Pancreas (tissue), 10 donors: Measurements from ENCODE around the gene RERE. TPM values are rescaled to one million over a fixed set of nuclear protein-coding genes. Genes with fewer than 3 reads are reported as not detected.
"Not testable (repeated sequence)": the region's sequence is repeated elsewhere in the genome, so short reads cannot be mapped to it uniquely, and the experiment has no call there.

Experiments
- ATAC-seq, 4 donors: fragments of 200-7000 bp; cut with Tn5 transposase; one replicate each; pipeline versions ENCODE4 v1.8.0 to v1.9.1; 2020; ENCODE audit warnings: mild to moderate bottlenecking in 4 of 4, moderate library complexity in 4 of 4
- DNase-seq, 6 donors: peaks; one replicate each; pipeline ENCODE4 v3.0.0-alpha.2; 2020
- FAIRE-seq: peaks from 2 replicates; lab custom pipeline; 2012; peaks lifted over from hg19 to GRCh38; lab: Jason Lieb, UNC
- H3K27ac ChIP-seq, 4 donors: fragments of 200-600 bp; sonication (generic); 1 replicate in 3 of 4; 2 replicates in 1 of 4; pipeline versions ENCODE4 v1.5.0 to v1.8.0; 2020
- H3K27me3 ChIP-seq, 4 donors: fragments of 200-600 bp; one replicate each; pipeline ENCODE4 v1.8.0; 2021
- H3K36me3 ChIP-seq, 3 donors: fragments of 200-600 bp; sonication (generic) in 1 of 3; one replicate each; pipeline versions ENCODE4 v1.5.0 to v1.8.0; 2020 to 2021
- H3K4me1 ChIP-seq, 3 donors: fragments of 200-600 bp; one replicate each; pipeline ENCODE4 v1.8.0; 2021
- H3K4me3 ChIP-seq, 4 donors: fragments of 200-600 bp; sonication (generic) in 2 of 4; one replicate each; pipeline versions ENCODE4 v1.5.0 to v1.8.0; 2020 to 2021
- H3K9me3 ChIP-seq, 4 donors: fragments of 200-600 bp; one replicate each; pipeline ENCODE4 v1.8.0; 2021
- WGBS, 2 donors: extraction: QIAGEN DNeasy Blood & Tissue Kit; methylation state at CpG; one replicate each; pipeline ENCODE4 v1.1.7; 2013; 5-methylcytosine and 5-hydroxymethylcytosine counted together
- intact Hi-C, 3 donors: fragments of 100-400 bp; cut with DNase I; formaldehyde crosslinking; loops; one replicate each; pipeline versions ENCODE4 v1.11.1 to v1.14.2; 2022
- polyA plus RNA-seq, 2 donors: library from polyadenylated mRNA; stranded (reverse); fragments of 200-250 nt; gene quantifications; one replicate each; pipeline ENCODE4 v1.2.3, GENCODE V29; 2013
- total RNA-seq, 6 donors: library from RNA; stranded (reverse); fragmentation: NEBNext Ultra II Directional in 4 of 6; extraction: Animal tissue kit (Norgen Biotek cat#: 25700) in 4 of 6; gene quantifications; one replicate each; pipeline versions ENCODE4 v1.2.1 to v1.2.4, GENCODE V29; 2021 to 2023
- TF ChIP-seq, protein P1 (sequence below), 4 donors: fragments of 200-600 bp; sonication (generic) in 3 of 4; IDR thresholded peaks; one replicate each; pipeline versions ENCODE4 v1.5.0 to v1.8.0; 2021; ENCODE audit warnings: antibody characterized with exemption in 4 of 4
- donor health status: healthy with polysubstance abuse.
- donor health status: DM: no; HTN: no; CAD: no; lungs with moderate emphysema.
- donor health status: DM: no; HTN: no; CAD: no.
- donor health status: control.
- donor health status: control.
- donor health status: Bipolar disorder and iron deficiency.
- donor health status: DM: yes; HTN: yes; CAD: no.
- donor health status: DM: no; HTN: no; CAD: no.
- donor health status: DM: no; HTN: no; CAD: no.
- donor health status: DM: yes; HTN: yes; CAD: no.

Gene RERE
- total and polyA plus RNA-seq, 8 donors: 27.0 to 76.7 (median 50.7) TPM

DNA sequence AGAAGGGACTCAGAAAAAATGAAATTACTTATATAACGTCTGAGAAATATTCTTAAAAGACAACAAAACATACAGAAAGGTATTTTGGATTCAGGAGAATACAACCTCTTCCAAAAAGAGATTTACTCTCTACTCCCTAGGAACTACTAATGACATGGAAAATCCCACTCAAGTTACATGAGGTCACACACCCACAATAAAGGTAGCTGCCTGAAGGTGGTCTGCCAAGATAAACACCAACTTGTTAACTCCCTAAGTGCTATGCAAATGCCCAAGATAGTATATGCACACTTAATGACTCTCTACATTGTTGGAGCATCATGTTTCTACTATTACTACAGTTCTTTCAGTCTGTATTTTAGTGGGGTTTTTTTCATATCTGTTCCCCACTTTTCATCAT, 26.5 kb downstream of the RERE start:
- H3K4me3 ChIP-seq: no peak overlapping the region
- no peaks in the 10 kb centered on the region for H3K9me3 ChIP-seq
- intact Hi-C loops: no loop called here
- no peaks in the 10 kb centered on the region for H3K27me3 ChIP-seq
- DNase-seq (no peak), FAIRE-seq (no peak), ATAC-seq (no peak)
- H3K27ac ChIP-seq: no peak overlapping the region
- no peaks in the 10 kb centered on the region for H3K4me1 ChIP-seq
- TF ChIP-seq, protein P1, sequence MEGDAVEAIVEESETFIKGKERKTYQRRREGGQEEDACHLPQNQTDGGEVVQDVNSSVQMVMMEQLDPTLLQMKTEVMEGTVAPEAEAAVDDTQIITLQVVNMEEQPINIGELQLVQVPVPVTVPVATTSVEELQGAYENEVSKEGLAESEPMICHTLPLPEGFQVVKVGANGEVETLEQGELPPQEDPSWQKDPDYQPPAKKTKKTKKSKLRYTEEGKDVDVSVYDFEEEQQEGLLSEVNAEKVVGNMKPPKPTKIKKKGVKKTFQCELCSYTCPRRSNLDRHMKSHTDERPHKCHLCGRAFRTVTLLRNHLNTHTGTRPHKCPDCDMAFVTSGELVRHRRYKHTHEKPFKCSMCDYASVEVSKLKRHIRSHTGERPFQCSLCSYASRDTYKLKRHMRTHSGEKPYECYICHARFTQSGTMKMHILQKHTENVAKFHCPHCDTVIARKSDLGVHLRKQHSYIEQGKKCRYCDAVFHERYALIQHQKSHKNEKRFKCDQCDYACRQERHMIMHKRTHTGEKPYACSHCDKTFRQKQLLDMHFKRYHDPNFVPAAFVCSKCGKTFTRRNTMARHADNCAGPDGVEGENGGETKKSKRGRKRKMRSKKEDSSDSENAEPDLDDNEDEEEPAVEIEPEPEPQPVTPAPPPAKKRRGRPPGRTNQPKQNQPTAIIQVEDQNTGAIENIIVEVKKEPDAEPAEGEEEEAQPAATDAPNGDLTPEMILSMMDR (IDR thresholded peaks at IDR 0.05): no peak
- 87 to 92% methylated on average over 1 of the region's 1 CpG for WGBS, 2 donors
- H3K36me3 ChIP-seq: no peaks in the 10 kb centered on the region

DNA sequence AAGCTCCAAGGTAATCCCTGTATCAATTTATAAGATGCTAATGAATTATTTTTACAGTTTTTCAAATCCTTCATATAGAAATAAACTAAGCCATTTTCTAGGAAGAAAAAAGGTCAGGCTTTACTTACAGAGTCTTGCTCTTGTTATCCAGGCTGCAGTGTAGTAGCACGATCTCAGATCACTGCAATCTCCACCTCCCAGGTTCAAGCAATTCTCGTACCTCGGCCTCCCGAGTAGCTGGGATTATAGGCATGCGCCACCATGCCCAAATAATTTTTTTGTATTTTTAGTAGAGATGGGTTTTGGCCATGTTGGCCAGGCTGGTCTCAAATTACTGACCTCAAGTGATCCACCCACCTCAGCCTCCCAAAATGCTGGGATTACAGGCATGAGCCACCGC, 27.0 kb downstream of the RERE start:
- no peak overlapping the region for H3K27ac ChIP-seq
- WGBS, 2 donors: 97% methylated on average over 6 of the region's 6 CpGs
- ATAC-seq: no peak
- no peak overlapping the region for H3K4me3 ChIP-seq
- no peak for DNase-seq
- intact Hi-C loops: no loop called here
- no peaks in the 10 kb centered on the region for H3K27me3 ChIP-seq
- no peaks in the 10 kb centered on the region for H3K4me1 ChIP-seq
- no peaks in the 10 kb centered on the region for H3K9me3 ChIP-seq
- TF ChIP-seq, protein P1 (IDR thresholded peaks at IDR 0.05): no peak
- no peaks in the 10 kb centered on the region for H3K36me3 ChIP-seq
- FAIRE-seq: no peak

DNA sequence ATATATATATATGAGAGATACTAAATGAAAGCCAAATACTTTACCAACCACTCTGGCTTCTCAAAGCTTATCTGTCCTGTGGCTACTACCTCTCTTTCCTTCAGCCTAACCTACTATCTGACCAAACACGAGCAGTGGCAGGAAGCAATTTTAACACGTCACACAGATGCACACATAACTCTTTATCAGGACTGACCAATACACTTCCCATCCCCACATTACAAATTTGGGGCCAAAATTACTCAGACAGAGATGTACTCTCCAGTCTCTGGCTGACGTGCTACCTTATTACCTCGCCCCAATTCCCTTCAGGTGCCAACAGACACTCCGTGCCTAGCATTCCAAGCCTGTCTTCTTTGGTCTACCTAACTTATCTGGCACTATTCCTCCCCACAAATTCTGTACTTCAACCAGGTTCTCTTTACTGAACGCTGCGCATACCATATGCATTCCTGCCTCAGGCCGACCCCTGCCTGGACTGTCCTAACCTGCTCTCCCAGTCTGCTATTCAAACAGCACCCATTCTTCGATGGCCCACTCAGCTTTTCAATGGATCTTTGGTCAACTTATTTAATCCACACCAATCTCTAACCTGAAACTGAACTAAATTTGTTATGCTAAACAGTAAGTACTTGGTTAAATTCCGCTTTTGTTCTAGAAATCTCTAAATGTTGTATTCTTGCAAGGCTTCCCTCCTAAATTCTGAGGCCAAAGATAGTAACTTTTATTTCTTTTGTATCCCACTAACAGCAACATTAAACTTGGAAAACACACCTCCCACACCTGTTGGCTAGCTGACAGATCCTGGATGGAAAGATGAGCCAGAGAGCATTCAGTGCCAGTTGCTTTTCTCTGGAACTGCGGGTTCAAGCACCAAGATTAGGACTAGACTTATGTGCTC, 27.9 kb downstream of the RERE start:
- ATAC-seq (peak in 1 of 4 donors; percentile 34), FAIRE-seq (no peak), DNase-seq (no peak)
- no peak overlapping the region for H3K4me3 ChIP-seq
- no peak overlapping the region for H3K27ac ChIP-seq
- no peaks in the 10 kb centered on the region for H3K9me3 ChIP-seq
- WGBS, 2 donors: 70 to 72% methylated on average over 11 of the region's 11 CpGs
- intact Hi-C loops: no loop called here
- no peaks in the 10 kb centered on the region for H3K4me1 ChIP-seq
- TF ChIP-seq, protein P1 (IDR thresholded peaks at IDR 0.05): no peak
- no peaks in the 10 kb centered on the region for H3K36me3 ChIP-seq
- no peaks in the 10 kb centered on the region for H3K27me3 ChIP-seq

DNA sequence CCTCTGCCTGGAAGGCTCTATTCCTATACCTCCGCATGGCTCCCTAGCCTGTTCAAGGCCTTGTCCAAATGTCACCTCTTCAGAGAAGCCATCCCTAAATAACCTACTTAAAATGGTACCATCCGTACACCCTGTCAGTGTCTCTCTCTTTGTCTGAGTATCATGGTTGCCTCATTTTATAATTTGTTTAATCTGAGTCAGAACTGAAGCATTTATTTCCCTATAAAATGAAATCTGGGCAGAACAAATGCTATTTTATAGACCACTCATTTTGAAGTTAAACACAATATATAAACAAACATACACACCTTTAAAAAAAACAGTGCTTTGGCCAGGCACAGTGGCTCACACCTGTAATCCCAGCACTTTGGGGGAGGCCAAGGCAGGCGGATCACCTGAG, 30.2 kb downstream of the RERE start:
- Histone ChIP-seq H3K27ac (no peak overlapping the region), H3K36me3 (no peaks in the 10 kb centered on the region), H3K27me3 (no peaks in the 10 kb centered on the region), H3K4me1 (no peaks in the 10 kb centered on the region), H3K4me3 (no peak overlapping the region), H3K9me3 (no peaks in the 10 kb centered on the region)
- DNase-seq: no peak
- no peak for ATAC-seq
- intact Hi-C loops: no loop called here
- TF ChIP-seq, protein P1 (IDR thresholded peaks at IDR 0.05): no peak
- 91 to 97% methylated on average over 3 of the region's 3 CpGs for WGBS, 2 donors
- FAIRE-seq: no peak

DNA sequence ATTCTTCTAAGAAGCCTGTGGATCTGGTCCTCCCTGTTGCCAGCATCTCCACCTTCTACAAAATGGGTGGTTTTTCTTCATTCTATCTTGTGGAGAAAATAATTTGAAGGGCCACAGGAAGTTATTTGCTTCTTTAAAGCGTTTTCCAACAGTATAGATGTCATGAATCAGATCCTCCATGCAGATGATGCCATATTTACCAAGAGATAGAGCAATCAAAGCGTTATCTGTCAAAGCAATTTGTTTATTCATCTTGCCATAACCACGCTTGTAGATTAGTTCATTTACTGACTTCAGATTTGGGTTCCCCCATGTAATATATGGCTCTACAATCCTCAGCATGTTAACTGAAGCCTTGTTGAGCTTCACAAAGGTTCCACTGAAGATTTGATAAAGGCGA, 31.2 kb downstream of the RERE start:
- H3K9me3 ChIP-seq, H3K4me3 ChIP-seq, DNase-seq, FAIRE-seq, H3K27ac ChIP-seq, H3K36me3 ChIP-seq, H3K4me1 ChIP-seq, ATAC-seq, intact Hi-C loops, H3K27me3 ChIP-seq: not testable (repeated sequence)
- 76 to 81% methylated on average over 4 of the region's 4 CpGs for WGBS, 2 donors
